Mesodermal cell (in vitro differentiated cells): ENCODE data around the gene IGFBP4.

Experiments used
- H3K27ac ChIP-seq: 2 replicates; pipeline ENCODE4 v1.7.0; 2013; ENCODE audit warnings: mild to moderate bottlenecking, low read depth, low read length, moderate library complexity; ENCODE audit not compliant: severe bottlenecking
- H3K36me3 ChIP-seq: 2 replicates; pipeline ENCODE4 v1.7.1; 2013; ENCODE audit warnings: mild to moderate bottlenecking, low read length, moderate library complexity; ENCODE audit not compliant: control insufficient read depth, insufficient read depth
- H3K4me1 ChIP-seq: one replicate; pipeline ENCODE4 v1.7.1; 2013; ENCODE audit warnings: mild to moderate bottlenecking, low read length; ENCODE audit not compliant: insufficient read depth, control insufficient read depth, poor library complexity, severe bottlenecking
- H3K4me3 ChIP-seq: 2 replicates; pipeline ENCODE4 v1.7.0; 2013; ENCODE audit warnings: low read length, control low read depth, mild to moderate bottlenecking; ENCODE audit not compliant: insufficient read depth, poor library complexity, severe bottlenecking; ENCODE audit errors: extremely low read depth
- H3K9me3 ChIP-seq: 2 replicates; pipeline ENCODE4 v1.7.1; 2013; ENCODE audit warnings: mild to moderate bottlenecking, low read length, moderate library complexity; ENCODE audit not compliant: control insufficient read depth
- WGBS, 2 experiments: methylation state at CpG; one replicate each; pipeline ENCODE4 v1.1.5; 2013; ENCODE audit warnings: missing lambda C conversion rate in 2 of 2; ENCODE audit not compliant: insufficient coverage in 2 of 2; 5-methylcytosine and 5-hydroxymethylcytosine counted together

The IGFBP4 gene

DNA sequence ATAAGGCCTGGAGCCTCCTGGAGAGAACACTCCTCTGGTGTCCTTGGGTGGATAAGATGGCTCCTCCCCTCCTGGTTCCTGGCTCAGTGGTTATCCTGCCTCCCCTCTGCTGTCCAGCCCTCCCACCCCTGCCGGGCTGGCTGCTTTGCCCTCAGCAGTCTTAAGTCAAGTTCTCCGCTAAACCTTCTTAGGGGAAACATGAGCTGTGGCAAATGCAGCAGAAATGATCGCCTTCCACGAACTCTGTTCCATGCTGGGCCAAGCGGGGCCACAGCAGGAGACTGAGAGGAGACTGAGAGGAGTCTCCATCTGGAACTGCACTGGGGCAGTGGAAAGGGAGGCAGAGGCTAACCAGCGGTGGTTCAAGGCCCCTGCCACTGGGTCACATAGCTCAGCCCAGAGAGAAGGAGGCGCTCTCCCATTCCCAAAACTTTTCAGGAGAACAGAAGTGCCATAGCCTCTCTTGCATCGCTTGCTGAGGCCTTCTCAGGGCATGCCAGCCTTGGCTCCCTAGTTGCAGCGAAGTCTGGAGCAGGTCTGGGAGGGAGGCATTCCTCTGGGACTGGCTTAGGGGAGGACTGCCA is 31.3 kb downstream of the IGFBP4 start:
- Histone ChIP-seq H3K36me3 (no peaks in the 10 kb centered on the region), H3K4me3 (no peak overlapping the region), H3K4me1 (peaks cover 19% of the 10 kb centered on the region), H3K27ac (no peak overlapping the region), H3K9me3 (peaks cover 6% of the 10 kb centered on the region)
- WGBS, 2 experiments: 66 to 79% methylated on average over 5 to 9 of the region's 9 CpGs

DNA sequence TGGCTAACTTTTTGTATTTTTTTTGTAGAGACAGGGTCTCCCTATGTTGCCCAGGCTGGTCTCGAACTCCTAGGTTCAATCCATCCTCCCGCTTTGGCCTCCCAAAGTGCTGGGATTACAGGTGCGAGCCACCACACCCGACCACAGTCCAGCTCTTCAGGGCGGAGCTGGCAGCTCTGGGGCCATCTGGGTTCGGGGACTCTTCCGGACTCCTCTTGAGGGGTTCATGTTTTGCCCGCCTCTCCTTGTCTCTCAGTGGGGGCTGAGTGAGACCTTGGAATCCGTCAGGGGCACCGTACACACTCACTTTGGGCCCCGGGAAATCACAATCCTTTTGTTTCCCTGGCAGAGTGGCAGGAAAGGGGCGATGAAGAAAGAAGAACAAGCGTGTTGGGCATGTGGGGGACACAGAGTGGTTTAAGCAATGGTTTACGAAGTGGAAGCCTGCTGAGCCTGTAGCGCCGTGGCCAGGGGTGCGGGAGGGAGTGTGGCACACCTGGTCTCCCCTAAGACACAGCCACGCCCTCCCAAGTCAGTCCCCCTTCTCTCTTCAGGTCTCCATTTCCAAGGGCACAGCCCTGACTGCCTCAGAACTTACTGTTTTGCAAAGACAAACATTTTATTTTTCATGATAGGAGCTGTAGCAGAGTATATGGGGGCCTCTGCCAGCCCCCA is 32.1 kb downstream of the IGFBP4 start:
- peak overlapping the region; percentile 45 for H3K27ac ChIP-seq
- WGBS, 2 experiments: 93 to 95% methylated on average over 15 to 18 of the region's 18 CpGs

DNA sequence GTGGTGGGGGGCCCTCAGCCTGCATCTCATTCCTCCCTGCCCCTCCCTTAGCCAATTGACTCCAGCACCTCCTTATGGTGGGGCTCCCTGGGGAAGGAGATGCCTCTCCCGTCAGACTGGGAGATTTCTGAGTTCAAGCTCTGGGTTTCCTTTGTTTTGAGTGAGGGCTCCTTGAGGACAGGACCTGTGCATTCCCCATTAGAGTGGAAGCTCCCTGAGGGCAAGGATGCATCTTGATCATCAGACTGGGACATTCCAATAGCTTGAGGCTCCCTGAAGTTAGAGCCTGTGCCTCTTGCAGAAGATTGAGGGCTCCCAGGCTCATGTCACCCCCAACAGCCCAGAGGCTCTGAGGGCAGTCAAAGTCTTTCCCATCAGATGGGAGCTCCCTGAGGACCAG is 34.5 kb downstream of the IGFBP4 start:
- Histone ChIP-seq H3K9me3 (no peaks in the 10 kb centered on the region), H3K4me1 (peaks cover 6% of the 10 kb centered on the region), H3K27ac (no peak overlapping the region), H3K4me3 (no peak overlapping the region), H3K36me3 (no peaks in the 10 kb centered on the region)
- WGBS, 2 experiments: 80 to 100% methylated on average over 1 of the region's 1 CpG

More for the DNA sequence above, 32.1 kb downstream of the IGFBP4 start:
- no peak overlapping the region for H3K4me3 ChIP-seq
- H3K36me3 ChIP-seq: no peaks in the 10 kb centered on the region
- peaks cover 19% of the 10 kb centered on the region for H3K4me1 ChIP-seq
- peaks cover 6% of the 10 kb centered on the region for H3K9me3 ChIP-seq

DNA sequence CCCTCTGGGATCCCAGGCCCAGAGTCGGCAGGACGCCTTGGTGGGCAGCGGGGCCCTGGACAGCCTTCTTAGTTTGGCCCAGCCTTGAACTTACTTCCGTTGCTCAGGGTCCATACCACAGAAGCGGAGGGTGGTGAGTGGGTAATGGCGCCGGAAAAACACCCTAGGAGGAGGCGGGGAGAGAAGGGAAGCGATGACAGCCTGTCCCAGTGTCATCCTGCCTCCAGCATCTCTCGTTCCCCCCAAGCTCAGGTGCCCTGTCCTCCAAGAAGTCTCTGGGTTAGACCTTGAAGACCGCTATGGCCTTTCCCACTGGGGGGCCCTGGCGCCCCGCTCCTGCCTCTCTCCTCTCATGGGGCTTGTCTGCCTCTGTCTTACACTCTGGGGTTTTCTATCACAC is 35.2 kb downstream of the IGFBP4 start:
- WGBS, 2 experiments: 84 to 91% methylated on average over 12 of the region's 13 CpGs
- Histone ChIP-seq H3K36me3 (no peaks in the 10 kb centered on the region), H3K9me3 (no peaks in the 10 kb centered on the region), H3K4me1 (peaks cover 11% of the 10 kb centered on the region), H3K27ac (no peak overlapping the region), H3K4me3 (no peak overlapping the region)

DNA sequence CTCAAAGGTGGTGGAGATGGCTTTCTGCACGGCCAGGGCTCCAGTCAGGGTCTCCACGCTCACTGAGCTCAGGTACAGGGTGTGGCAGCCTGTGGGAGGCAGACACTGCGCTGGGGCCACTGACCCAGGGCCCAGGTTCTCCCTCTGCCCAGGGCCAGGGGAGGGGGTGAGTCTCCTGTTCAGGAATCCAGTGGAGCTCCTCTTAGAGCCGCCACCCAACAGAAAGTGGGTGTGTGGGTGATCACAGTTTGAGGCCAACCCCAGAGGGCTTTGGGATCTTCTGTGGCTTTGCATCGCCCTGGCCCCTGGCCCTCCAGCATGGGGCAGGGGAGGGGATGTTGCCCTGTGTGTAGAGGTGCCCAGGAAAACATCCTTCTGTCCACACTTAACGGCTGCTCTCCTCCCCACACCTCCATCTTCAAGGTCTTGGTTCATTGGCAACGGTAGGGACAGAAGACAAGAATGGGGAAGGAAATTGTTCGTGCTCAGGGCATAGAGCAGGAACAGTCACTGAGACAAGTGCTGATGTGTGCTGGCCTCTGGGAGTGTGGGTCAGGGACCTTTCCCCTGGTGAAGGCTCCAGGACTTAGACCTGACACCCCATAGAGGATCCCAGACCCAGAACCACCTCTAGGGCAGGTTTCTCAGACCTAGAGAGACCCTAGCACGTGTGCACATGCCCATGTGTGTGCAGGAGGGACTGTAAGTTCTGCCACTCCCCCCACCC is 36.7 kb downstream of the IGFBP4 start:
- H3K9me3 ChIP-seq: no peaks in the 10 kb centered on the region
- no peak overlapping the region for H3K4me3 ChIP-seq
- no peak overlapping the region for H3K27ac ChIP-seq
- H3K4me1 ChIP-seq: peaks cover 21% of the 10 kb centered on the region
- H3K36me3 ChIP-seq: no peaks in the 10 kb centered on the region
- WGBS, 2 experiments: 77 to 90% methylated on average over 4 to 5 of the region's 9 CpGs

DNA sequence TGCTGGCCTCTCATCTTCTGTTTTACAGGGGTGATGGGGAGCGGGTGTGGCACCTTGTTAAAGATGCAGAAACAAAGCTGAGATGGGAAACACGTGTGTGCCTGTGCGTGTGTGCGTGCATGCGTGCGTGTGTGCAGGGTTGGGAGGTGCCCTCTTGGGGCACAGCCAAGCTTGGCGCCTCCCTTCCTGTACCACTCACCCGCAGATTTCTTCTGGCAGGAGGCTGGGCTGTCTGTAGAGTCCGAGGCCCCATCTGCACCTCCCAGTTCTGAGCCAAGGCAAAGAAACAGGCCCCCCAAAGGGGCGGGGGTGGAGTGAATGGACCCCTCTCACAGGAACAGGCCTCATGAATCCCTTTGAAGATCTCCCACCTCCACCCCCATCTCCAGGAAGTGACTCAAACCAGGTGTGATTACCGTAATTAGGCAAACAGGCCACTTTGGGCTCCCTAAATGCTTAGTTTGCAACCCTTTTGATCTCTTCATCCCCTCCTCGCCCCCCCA is 37.3 kb downstream of the IGFBP4 start:
- Histone ChIP-seq H3K9me3 (no peaks in the 10 kb centered on the region), H3K36me3 (no peaks in the 10 kb centered on the region), H3K4me3 (no peak overlapping the region), H3K27ac (no peak overlapping the region), H3K4me1 (peaks cover 27% of the 10 kb centered on the region)
- 51 to 58% methylated on average over 8 to 9 of the region's 12 CpGs for WGBS, 2 experiments

DNA sequence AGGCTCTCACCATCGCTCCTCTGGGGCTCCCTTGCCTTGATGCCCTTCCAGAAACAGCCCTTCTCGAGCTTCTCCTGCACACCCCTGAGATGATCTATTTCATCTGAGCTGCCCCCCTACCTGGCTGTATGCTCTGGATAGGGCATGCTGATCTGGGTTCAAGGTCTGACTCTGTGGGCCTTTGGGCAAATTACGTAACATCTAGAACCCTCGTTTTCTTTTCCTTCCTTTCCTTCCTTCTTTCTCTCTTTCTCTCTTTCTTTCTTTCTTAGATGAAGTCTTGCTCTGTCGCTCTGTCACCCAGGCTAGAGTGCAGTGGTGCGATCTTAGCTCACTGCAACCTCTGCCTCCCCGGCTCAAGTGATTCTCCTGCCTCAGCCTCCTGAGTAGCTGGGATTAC is 37.9 kb downstream of the IGFBP4 start:
- no peaks in the 10 kb centered on the region for H3K9me3 ChIP-seq
- no peak overlapping the region for H3K27ac ChIP-seq
- H3K4me3 ChIP-seq: no peak overlapping the region
- peaks cover 32% of the 10 kb centered on the region for H3K4me1 ChIP-seq
- no peaks in the 10 kb centered on the region for H3K36me3 ChIP-seq
- WGBS, 2 experiments: 73 to 83% methylated on average over 7 of the region's 7 CpGs

DNA sequence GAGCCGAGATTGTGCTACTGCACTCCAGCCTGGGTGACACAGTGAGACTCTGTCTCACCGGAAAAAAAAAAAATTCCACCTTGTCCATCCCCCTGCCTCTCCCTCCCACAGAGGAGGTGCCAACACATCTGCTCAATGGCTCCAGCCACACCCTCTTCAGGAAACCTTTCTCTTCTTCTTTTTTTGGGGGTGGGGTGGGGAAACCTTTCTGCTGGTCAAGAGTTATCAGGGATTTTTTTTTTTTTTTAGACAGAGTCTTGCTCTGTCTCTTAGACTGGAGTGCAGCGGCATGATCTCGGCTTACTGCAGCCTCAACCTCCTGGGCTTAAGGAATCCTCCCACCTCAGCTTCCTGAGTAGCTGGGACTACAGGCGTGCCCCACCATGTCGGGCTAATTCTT is 39.5 kb downstream of the IGFBP4 start:
- no peaks in the 10 kb centered on the region for H3K36me3 ChIP-seq
- WGBS, 2 experiments: 100% methylated on average over 2 to 5 of the region's 6 CpGs
- no peak overlapping the region for H3K27ac ChIP-seq
- H3K4me1 ChIP-seq: peaks cover 48% of the 10 kb centered on the region
- no peak overlapping the region for H3K4me3 ChIP-seq
- no peaks in the 10 kb centered on the region for H3K9me3 ChIP-seq

DNA sequence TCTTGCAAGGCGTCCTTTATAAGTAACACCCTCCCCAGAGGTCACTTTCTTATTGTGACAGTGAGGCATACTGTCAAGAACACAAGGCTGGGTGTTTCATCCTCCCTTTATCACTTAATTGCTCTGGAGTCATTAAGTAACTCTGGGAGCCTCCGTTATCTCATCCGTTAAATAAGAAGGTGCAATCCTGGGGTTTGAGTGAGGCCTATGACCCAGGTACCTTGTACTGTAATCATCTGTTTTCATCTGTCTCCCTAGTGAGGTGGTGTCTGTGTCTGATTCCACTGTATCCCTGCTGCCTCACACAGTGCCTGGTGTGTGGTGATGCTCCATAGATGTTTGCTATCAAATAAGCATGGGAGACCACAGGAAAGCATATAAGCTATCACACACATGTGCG is 40.4 kb downstream of the IGFBP4 start:
- Histone ChIP-seq H3K9me3 (no peaks in the 10 kb centered on the region), H3K36me3 (no peaks in the 10 kb centered on the region), H3K4me1 (peaks cover 51% of the 10 kb centered on the region), H3K27ac (no peak overlapping the region), H3K4me3 (no peak overlapping the region)
- 100% methylated on average over 1 of the region's 4 CpGs for WGBS, 2 experiments

DNA sequence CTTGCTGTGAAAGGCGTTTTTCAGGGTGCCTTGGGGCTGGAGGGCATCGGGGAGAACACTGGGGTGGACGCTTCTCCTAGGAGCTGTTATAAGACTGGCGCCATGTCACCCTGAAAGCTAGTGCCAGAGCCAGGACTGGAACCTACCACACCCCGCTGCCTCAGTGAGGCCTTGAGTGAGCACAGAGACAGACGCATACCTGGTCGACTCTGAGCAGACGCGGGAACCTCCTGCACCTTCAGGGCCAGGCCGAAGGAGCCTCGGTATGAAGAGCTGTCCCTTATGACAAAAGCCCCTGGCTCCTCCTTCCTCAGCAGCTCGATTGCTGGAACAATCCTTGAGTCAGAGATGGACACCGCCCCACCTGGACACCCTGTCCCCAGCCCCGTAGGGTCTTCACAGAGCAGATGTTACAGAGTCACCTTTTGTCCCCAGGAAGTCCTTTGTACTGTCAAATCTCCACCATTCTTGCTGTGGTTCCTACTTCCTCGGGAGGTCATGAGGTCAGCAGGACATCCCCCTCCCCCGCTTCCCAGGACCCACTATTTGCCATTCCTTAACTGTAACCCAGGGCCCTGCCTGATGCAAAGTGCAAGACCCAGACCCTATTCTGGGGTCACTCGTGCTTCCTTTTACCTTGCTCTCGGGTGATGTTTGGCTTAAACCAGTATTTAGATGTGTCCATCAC is 41.2 kb downstream of the IGFBP4 start:
- Histone ChIP-seq H3K36me3 (no peaks in the 10 kb centered on the region), H3K4me3 (no peak overlapping the region), H3K27ac (no peak overlapping the region), H3K4me1 (peaks cover 51% of the 10 kb centered on the region), H3K9me3 (no peaks in the 10 kb centered on the region)
- 81 to 88% methylated on average over 17 to 18 of the region's 18 CpGs for WGBS, 2 experiments
